D721Med (cell line): ENCODE results near the gene NIFK.

Experiments used
- DNase-seq: peaks from one replicate; pipeline ENCODE4 v3.0.0; 2011; ENCODE audit warnings: low spot score; ENCODE audit not compliant: insufficient read length
- FAIRE-seq: peaks from 2 replicates; lab custom pipeline; 2011; peaks lifted over from hg19 to GRCh38; lab: Jason Lieb, UNC
- TF ChIP-seq, protein P1 (sequence below): IDR thresholded peaks from 2 replicates; pipeline ENCODE4 v1.5.1; 2012; ENCODE audit warnings: mild to moderate bottlenecking, control low read depth; ENCODE audit not compliant: insufficient read depth; ENCODE audit errors: missing control alignments

The NIFK gene

GRCh38 chr2:121736462-121737336 lies at the start of gene NIFK:
NIFK (minus strand) TSS chr2:121736875; CDS start chr2:121736850, 25 bp downstream.
- TF ChIP-seq, protein P1, sequence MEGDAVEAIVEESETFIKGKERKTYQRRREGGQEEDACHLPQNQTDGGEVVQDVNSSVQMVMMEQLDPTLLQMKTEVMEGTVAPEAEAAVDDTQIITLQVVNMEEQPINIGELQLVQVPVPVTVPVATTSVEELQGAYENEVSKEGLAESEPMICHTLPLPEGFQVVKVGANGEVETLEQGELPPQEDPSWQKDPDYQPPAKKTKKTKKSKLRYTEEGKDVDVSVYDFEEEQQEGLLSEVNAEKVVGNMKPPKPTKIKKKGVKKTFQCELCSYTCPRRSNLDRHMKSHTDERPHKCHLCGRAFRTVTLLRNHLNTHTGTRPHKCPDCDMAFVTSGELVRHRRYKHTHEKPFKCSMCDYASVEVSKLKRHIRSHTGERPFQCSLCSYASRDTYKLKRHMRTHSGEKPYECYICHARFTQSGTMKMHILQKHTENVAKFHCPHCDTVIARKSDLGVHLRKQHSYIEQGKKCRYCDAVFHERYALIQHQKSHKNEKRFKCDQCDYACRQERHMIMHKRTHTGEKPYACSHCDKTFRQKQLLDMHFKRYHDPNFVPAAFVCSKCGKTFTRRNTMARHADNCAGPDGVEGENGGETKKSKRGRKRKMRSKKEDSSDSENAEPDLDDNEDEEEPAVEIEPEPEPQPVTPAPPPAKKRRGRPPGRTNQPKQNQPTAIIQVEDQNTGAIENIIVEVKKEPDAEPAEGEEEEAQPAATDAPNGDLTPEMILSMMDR, result no peak
- FAIRE-seq (no peak), DNase-seq (peak; percentile 90)

DNA sequence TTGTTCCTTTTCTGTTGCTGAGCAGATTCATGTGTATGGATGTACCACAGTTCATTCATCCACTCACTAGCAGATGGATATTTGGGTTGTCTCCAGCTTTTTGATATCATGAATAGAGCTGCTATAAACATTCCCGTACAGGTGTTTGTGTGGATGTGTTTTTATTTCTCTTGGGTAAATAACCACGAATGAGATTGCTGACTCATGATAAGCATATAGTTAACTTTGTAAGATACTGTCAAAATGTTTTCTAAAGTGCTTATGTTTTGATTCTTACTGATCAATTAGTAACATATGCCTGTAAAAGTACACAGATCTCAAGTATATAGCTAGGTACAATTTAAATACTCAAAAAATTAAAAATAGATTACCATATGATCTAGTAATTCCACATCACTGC lies 46.5 kb upstream of the NIFK start:
- no peak for FAIRE-seq
- TF ChIP-seq, protein P1, result no peak

DNA sequence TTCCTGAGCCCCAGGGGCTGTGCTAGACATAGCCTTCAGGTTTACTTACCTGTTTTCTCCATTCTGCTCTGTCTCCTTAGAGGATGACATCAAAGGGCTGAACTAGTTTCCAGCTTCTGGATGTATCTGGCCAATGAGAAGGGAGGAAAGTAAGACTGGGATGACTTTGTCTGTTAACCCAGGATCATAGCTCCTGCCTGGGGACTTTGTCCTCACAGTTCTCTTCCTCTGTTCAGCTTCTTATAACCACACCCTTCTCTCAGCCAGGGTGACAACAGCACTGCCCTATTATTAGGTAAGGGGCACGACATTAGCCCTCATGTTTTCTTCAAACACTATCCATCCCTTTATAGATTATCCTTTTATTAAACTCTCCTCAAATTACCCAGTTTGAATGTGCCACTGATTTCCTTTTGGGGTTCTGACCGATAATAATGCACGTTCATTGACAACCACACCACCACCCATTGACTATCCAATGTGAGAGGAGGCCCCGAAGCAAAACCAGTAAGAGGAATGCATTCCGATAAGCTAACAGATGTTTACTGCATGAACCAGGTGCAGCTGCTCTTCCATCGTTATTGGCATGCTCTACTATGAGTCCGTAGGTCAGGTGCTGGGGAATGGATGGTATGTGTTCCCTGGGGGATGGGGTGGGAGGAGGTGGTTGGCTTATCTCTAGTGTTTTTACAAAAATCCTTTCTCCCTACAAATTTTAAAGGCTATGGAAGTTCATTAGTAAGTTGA lies 42.2 kb upstream of the NIFK start:
- FAIRE-seq, result no peak

More for the DNA sequence above, 46.5 kb upstream of the NIFK start:
- DNase-seq, result no peak

GRCh38 chr2:121777699-121778058 lies 41.0 kb upstream of the NIFK start:
- no peak for FAIRE-seq
- TF ChIP-seq, protein P1, result no peak
- DNase-seq, result no peak

More for the DNA sequence above, 42.2 kb upstream of the NIFK start:
- TF ChIP-seq, protein P1, result no peak
- no peak for DNase-seq

- DNase-seq (no peak), FAIRE-seq (no peak)
- TF ChIP-seq, protein P1, result no peak
Measured at GRCh38 chr2:121776885-121777698, 40.4 kb upstream of the NIFK start.

- TF ChIP-seq, protein P1, result no peak
- FAIRE-seq (no peak), DNase-seq (no peak)
Measured at GRCh38 chr2:121776361-121776760, 39.7 kb upstream of the NIFK start.
